Breast epithelium (tissue), 4 donors: ENCODE measurements around the gene USP15. TPM values are rescaled to one million over a fixed set of nuclear protein-coding genes. Genes with fewer than 3 reads are reported as not detected.

Experiments used
- DNase-seq, 2 donors: peaks; one replicate each; pipeline ENCODE4 v3.0.0-alpha.2; 2019; ENCODE audit warnings: low spot score in 2 of 2
- H3K27ac ChIP-seq, 2 donors: fragments of 200-600 bp; sonication (generic) in 1 of 2; one replicate each; pipeline ENCODE4 v1.5.1; 2016 to 2019; ENCODE audit warnings: mild to moderate bottlenecking in 1 of 2
- H3K27me3 ChIP-seq, 2 donors: fragments of 200-600 bp; sonication (generic) in 1 of 2; one replicate each; pipeline versions ENCODE4 v1.5.1 to v1.6.0; 2017 to 2019; ENCODE audit warnings: control low read depth in 1 of 2, mild to moderate bottlenecking in 1 of 2
- H3K36me3 ChIP-seq: fragments of 200-600 bp; one replicate; pipeline ENCODE4 v1.5.1; 2019
- H3K4me1 ChIP-seq, 2 donors: fragments of 200-600 bp; sonication (generic); one replicate each; pipeline ENCODE4 v1.5.1; 2016 to 2019; ENCODE audit warnings: control low read depth in 1 of 2
- H3K4me3 ChIP-seq, 3 donors: fragments of 200-600 bp; sonication (generic); 1 replicate in 2 of 3; 2 replicates in 1 of 3; pipeline ENCODE4 v1.5.1; 2016 to 2019; ENCODE audit warnings: mild to moderate bottlenecking in 3 of 3, moderate library complexity in 2 of 3
- H3K9me3 ChIP-seq, 2 donors: fragments of 200-600 bp; sonication (generic) in 1 of 2; one replicate each; pipeline ENCODE4 v1.5.1; 2016 to 2019; ENCODE audit warnings: control low read depth in 1 of 2
- POLR2A ChIP-seq: fragments of 450-650 bp; IDR thresholded peaks from one replicate; pipeline ENCODE4 v1.6.1; 2016; ENCODE audit warnings: antibody characterized with exemption, mild to moderate bottlenecking, moderate library complexity
- POLR2AphosphoS5 ChIP-seq, 3 donors: sonication (generic); formaldehyde crosslinking; IDR thresholded peaks; one replicate each; pipeline ENCODE4 v1.6.1; 2017; ENCODE audit warnings: antibody characterized with exemption in 3 of 3
- intact Hi-C: fragments of 100-400 bp; cut with DNase I; formaldehyde crosslinking; loops from one replicate; pipeline ENCODE4 v1.15.1; 2023; ENCODE audit warnings: low total_unique reads
- total RNA-seq, 3 donors: library from RNA; depleted of rRNA; stranded (reverse); fragments of >200 nt; gene quantifications; one replicate each; pipeline ENCODE4 v1.1.0, GENCODE V29; 2016
- TF ChIP-seq, protein P1 (sequence below), 3 donors: fragments of 450-650 bp; IDR thresholded peaks; one replicate each; pipeline ENCODE4 v1.5.1; 2016 to 2017; ENCODE audit warnings: antibody characterized with exemption in 3 of 3, mild to moderate bottlenecking in 3 of 3, moderate library complexity in 3 of 3

Gene USP15
- total RNA-seq, 3 donors from 2014 or later: 65.9 to 234 (median 110) TPM

DNA sequence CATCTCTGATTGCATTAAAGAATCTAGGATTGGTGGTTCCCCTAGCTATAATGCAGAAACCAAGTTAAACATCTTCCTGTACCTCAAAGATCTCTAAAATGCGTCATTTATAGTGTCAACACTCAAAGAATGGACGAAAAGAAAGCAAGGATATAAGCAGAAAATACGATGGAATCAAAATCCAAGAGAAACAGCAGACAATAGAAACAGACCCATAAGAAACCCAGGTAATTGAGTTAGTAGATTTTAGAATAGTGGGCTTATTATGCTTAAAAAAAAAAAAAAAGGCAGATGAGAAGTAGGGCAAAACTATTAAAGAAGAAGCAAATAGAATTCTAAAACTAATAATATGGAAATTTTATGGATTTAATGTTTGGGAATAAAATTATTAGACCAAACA, 44.4 kb downstream of the USP15 start:
- Histone ChIP-seq H3K4me3 (no peak overlapping the region), H3K9me3 (peaks cover 0 to 6% of the 10 kb centered on the region in 2 donors), H3K27me3 (no peaks in the 10 kb centered on the region), H3K36me3 (peaks cover 4% of the 10 kb centered on the region), H3K4me1 (no peaks in the 10 kb centered on the region), H3K27ac (no peak overlapping the region)
- TF ChIP-seq POLR2A (no peak), POLR2AphosphoS5 (IDR thresholded peaks at IDR 0.05) (no peak)
- TF ChIP-seq, protein P1, sequence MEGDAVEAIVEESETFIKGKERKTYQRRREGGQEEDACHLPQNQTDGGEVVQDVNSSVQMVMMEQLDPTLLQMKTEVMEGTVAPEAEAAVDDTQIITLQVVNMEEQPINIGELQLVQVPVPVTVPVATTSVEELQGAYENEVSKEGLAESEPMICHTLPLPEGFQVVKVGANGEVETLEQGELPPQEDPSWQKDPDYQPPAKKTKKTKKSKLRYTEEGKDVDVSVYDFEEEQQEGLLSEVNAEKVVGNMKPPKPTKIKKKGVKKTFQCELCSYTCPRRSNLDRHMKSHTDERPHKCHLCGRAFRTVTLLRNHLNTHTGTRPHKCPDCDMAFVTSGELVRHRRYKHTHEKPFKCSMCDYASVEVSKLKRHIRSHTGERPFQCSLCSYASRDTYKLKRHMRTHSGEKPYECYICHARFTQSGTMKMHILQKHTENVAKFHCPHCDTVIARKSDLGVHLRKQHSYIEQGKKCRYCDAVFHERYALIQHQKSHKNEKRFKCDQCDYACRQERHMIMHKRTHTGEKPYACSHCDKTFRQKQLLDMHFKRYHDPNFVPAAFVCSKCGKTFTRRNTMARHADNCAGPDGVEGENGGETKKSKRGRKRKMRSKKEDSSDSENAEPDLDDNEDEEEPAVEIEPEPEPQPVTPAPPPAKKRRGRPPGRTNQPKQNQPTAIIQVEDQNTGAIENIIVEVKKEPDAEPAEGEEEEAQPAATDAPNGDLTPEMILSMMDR (IDR thresholded peaks at IDR 0.05): no peak
- DNase-seq: no peak
- intact Hi-C loops: no loop called here

GRCh38 chr12:62305778-62306177, 45.6 kb downstream of the USP15 start:
- intact Hi-C loops: no loop called here
- peaks cover 4% of the 10 kb centered on the region for H3K36me3 ChIP-seq
- no peaks in the 10 kb centered on the region for H3K4me1 ChIP-seq
- H3K27ac ChIP-seq: no peak overlapping the region
- TF ChIP-seq POLR2A (no peak), POLR2AphosphoS5 (IDR thresholded peaks at IDR 0.05) (no peak)
- TF ChIP-seq, protein P1 (IDR thresholded peaks at IDR 0.05): no peak
- no peak overlapping the region for H3K4me3 ChIP-seq
- no peaks in the 10 kb centered on the region for H3K27me3 ChIP-seq
- no peak for DNase-seq
- H3K9me3 ChIP-seq: peaks cover 0 to 6% of the 10 kb centered on the region in 2 donors

GRCh38 chr12:62306569-62307530, 46.6 kb downstream of the USP15 start:
- Histone ChIP-seq H3K36me3 (peaks cover 4% of the 10 kb centered on the region), H3K4me1 (no peaks in the 10 kb centered on the region), H3K9me3 (peaks cover 0 to 6% of the 10 kb centered on the region in 2 donors), H3K27ac (no peak overlapping the region), H3K4me3 (no peak overlapping the region), H3K27me3 (no peaks in the 10 kb centered on the region)
- intact Hi-C loops: no loop called here
- no peak for DNase-seq
- TF ChIP-seq, protein P1 (IDR thresholded peaks at IDR 0.05): no peak
- TF ChIP-seq POLR2A (no peak), POLR2AphosphoS5 (IDR thresholded peaks at IDR 0.05) (no peak)

DNA sequence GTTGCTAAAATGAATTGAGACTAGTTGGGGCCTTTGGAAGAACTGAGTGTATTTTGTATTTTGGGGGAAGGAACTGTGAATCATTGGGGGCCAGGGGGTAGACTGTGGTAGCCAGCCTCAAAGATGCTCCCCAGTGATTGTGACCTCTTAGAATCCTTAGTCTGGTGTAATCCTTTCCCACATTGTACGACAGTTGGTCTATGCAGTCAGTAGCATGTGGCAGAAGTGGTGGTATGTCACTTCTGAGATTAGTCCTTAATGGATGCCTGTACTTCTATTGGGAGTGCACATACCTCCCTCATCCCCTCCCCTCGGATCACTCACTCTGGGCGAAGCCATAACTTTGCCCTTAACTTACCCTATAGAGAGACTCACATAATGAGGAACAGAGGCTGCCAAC, 48.0 kb downstream of the USP15 start:
- peaks cover 4% of the 10 kb centered on the region for H3K36me3 ChIP-seq
- no peaks in the 10 kb centered on the region for H3K4me1 ChIP-seq
- intact Hi-C loops: no loop called here
- H3K4me3 ChIP-seq: no peak overlapping the region
- H3K9me3 ChIP-seq: peaks cover 0 to 6% of the 10 kb centered on the region in 2 donors
- H3K27me3 ChIP-seq: no peaks in the 10 kb centered on the region
- no peak for DNase-seq
- H3K27ac ChIP-seq: no peak overlapping the region
- TF ChIP-seq, protein P1 (IDR thresholded peaks at IDR 0.05): no peak
- TF ChIP-seq POLR2A (no peak), POLR2AphosphoS5 (IDR thresholded peaks at IDR 0.05) (no peak)

DNA sequence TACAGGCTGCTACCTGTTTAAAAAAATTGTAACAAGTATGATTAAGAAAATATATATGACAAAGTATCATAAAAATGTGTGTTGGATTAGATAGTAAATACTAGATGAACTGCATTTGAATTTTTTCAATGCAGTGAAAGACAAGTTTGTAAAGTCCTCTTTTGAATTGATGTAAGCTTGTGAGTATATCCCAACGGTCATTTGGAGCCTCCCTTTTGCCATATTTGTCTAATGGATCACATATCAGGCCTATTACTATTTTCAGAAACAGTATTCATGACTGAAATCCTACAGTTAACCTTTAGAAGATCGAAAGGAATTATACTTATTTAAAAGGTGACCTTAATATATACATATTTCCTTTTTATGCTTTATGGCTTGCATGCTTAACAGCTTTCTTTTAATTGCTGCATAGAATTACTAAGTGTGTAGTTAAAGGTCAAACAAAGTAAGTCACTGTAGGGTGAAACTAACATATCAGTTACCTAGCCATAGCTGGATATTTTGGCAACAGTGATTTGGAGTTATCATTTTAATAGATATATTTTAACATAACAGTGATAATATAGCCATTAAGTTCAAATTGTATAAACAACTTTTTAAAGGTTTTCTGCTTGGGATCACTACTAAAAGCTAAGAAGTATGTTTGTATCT, 53.6 kb downstream of the USP15 start:
- TF ChIP-seq POLR2A (no peak), POLR2AphosphoS5 (IDR thresholded peaks at IDR 0.05) (no peak)
- TF ChIP-seq, protein P1 (IDR thresholded peaks at IDR 0.05): no peak

More for the DNA sequence above, 53.6 kb downstream of the USP15 start:
- Histone ChIP-seq H3K27ac (no peak overlapping the region), H3K4me3 (no peak overlapping the region), H3K27me3 (no peaks in the 10 kb centered on the region), H3K36me3 (no peaks in the 10 kb centered on the region), H3K4me1 (no peaks in the 10 kb centered on the region), H3K9me3 (no peaks in the 10 kb centered on the region)
- intact Hi-C loops: no loop called here
- no peak for DNase-seq
